Measurements from ENCODE around the gene MX2.

The MX2 gene

DNA sequence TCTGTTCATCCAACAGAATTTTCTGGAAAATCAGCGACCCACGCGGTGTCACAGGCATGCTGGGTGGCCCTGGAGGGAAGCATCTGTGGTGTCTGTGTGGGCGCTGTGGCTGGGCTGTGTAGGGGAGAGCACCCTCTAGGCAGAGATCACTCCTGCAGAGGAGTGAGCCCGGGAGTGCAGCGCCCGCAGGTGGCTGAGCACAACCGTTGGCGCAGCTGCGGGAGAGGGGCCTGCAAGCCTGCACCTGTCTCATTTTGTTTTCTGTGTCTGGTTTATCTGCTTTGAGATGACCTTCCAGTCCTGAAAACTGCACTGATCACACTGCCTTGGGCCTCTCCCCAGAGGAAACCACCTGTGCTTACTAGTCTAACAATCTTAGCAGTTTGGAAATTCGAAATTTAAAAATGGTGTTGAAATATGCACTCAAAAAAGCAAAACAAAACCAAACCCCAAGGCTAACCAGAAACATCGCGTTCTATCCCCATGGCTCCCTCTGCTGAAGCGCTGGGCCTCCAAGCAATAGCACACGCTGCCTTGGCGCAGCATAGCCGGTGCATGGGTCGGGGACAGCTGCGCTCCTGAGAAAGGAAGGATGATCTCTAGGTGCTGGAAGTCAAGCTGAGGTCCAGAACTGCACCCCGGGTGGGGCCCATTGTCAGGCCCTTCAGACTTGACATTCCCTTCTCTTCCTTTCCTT lies 40.5 kb upstream of the MX2 start:
- Histone ChIP-seq H3K36me3 (ENCODE audit: control insufficient read depth in 2 of 2, insufficient read depth in 2 of 2, low read length in 2 of 2) (no peaks in the 10 kb centered on the region), H3K4me3 (ENCODE audit: low read length in 2 of 2) (no peak overlapping the region), H3K9me3 (ENCODE audit: control insufficient read depth in 2 of 2, low read length in 2 of 2) (no peaks in the 10 kb centered on the region)

DNA sequence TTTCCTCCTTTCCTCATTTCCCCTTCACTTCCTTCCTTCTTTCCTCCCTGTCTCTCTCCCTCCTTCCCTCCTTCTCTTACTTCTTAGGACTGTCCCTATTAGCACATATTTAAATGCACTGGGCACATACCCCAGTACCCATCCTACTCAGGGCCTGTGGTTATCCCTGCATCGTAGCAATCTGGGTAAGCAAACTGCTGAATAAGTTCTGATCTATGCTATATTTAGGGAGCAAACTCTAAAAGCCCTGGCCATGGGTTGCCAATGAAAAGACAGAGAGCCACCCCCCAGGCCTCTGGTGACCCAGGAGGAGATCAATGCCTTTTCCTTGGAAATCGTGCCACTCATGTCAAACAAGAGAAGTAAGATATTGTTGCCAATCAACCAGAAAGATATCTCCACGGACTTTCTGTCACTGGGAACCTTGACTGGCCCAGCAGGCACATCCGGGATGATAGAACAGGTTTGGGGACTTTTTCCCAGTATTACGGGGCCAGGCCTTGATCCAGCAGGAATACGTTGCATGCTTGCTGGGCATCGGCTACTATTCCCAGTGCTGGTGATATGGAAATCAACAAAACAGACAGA lies 39.8 kb upstream of the MX2 start:
- Histone ChIP-seq H3K27me3 (ENCODE audit: control insufficient read depth in 2 of 2, insufficient read depth in 2 of 2, low read length in 2 of 2) (peaks cover 9 to 48% of the 10 kb centered on the region in 2 donors), H3K4me1 (ENCODE audit: control insufficient read depth in 2 of 2, insufficient read depth in 2 of 2, low read length in 2 of 2) (no peaks in the 10 kb centered on the region), H3K27ac (ENCODE audit: low read depth in 2 of 2, low read length in 2 of 2) (no peak overlapping the region), H3K9me3 (ENCODE audit: control insufficient read depth in 2 of 2, low read length in 2 of 2) (no peaks in the 10 kb centered on the region), H3K9ac (ENCODE audit: low read depth in 1 of 2, low read length in 2 of 2) (no peak overlapping the region), H3K36me3 (ENCODE audit: control insufficient read depth in 2 of 2, insufficient read depth in 2 of 2, low read length in 2 of 2) (no peaks in the 10 kb centered on the region), H3K4me3 (ENCODE audit: low read length in 2 of 2) (no peak overlapping the region)

More for the DNA sequence above, 40.5 kb upstream of the MX2 start:
- no peak overlapping the region for H3K9ac ChIP-seq (ENCODE audit: low read depth in 1 of 2, low read length in 2 of 2)
- peaks cover 0 to under 1% of the 10 kb centered on the region in 2 donors for H3K4me1 ChIP-seq (ENCODE audit: control insufficient read depth in 2 of 2, insufficient read depth in 2 of 2, low read length in 2 of 2)
- peaks cover 12 to 51% of the 10 kb centered on the region in 2 donors for H3K27me3 ChIP-seq (ENCODE audit: control insufficient read depth in 2 of 2, insufficient read depth in 2 of 2, low read length in 2 of 2)
- no peak overlapping the region for H3K27ac ChIP-seq (ENCODE audit: low read depth in 2 of 2, low read length in 2 of 2)

DNA sequence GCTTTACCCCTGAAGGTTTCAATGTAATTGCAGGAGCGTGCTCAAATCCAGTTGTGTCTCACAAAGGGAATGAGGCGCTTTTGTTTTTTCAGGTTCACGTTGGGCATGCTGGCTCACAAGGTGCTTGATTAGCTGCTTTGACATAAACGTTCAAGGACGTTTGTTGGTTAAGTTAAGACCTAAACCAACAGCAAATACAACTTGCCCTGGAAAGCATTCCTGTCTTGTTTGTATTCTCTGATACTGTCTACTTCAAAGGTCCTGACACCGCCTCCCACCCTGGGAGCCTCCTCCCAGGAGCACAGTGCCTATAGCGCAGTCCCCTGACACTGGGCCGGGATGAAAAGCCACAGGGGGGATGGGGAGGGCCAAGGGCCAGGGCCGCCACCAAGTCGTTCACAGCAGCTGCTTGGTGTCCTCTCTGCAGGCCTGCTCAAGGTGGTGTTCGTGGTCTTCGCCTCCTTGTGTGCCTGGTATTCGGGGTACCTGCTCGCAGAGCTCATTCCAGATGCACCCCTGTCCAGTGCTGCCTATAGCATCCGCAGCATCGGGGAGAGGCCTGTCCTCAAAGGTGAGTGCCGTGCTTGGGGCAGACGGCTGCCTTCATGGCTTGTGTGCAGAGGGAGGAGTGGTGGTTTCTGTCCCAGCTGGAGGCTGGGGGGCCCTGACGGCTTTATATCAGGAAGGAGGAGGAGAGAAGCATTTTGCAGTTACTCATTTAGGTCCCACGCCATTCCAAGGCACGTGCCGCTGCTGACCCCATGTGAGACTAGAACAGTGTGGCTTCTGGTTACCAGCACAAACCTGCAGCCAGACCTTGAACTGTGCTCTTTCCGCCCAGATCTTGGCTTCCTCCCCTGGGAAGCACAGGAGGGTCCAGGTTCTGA lies 39.1 kb upstream of the MX2 start:
- no peak overlapping the region for H3K4me3 ChIP-seq (ENCODE audit: low read length in 2 of 2)
- H3K4me1 ChIP-seq (ENCODE audit: control insufficient read depth in 2 of 2, insufficient read depth in 2 of 2, low read length in 2 of 2), result no peaks in the 10 kb centered on the region
- H3K9me3 ChIP-seq (ENCODE audit: control insufficient read depth in 2 of 2, low read length in 2 of 2), result no peaks in the 10 kb centered on the region
- H3K9ac ChIP-seq (ENCODE audit: low read depth in 1 of 2, low read length in 2 of 2), result no peak overlapping the region
- no peak overlapping the region for H3K27ac ChIP-seq (ENCODE audit: low read depth in 2 of 2, low read length in 2 of 2)
- H3K36me3 ChIP-seq (ENCODE audit: control insufficient read depth in 2 of 2, insufficient read depth in 2 of 2, low read length in 2 of 2), result no peaks in the 10 kb centered on the region
- peaks cover 6 to 40% of the 10 kb centered on the region in 2 donors for H3K27me3 ChIP-seq (ENCODE audit: control insufficient read depth in 2 of 2, insufficient read depth in 2 of 2, low read length in 2 of 2)

- H3K27ac ChIP-seq (ENCODE audit: low read depth in 2 of 2, low read length in 2 of 2), result no peak overlapping the region
- H3K4me3 ChIP-seq (ENCODE audit: low read length in 2 of 2), result no peak overlapping the region
- no peaks in the 10 kb centered on the region for H3K4me1 ChIP-seq (ENCODE audit: control insufficient read depth in 2 of 2, insufficient read depth in 2 of 2, low read length in 2 of 2)
- no peak overlapping the region for H3K9ac ChIP-seq (ENCODE audit: low read depth in 1 of 2, low read length in 2 of 2)
- no peaks in the 10 kb centered on the region for H3K36me3 ChIP-seq (ENCODE audit: control insufficient read depth in 2 of 2, insufficient read depth in 2 of 2, low read length in 2 of 2)
- H3K9me3 ChIP-seq (ENCODE audit: control insufficient read depth in 2 of 2, low read length in 2 of 2), result no peaks in the 10 kb centered on the region
- H3K27me3 ChIP-seq (ENCODE audit: control insufficient read depth in 2 of 2, insufficient read depth in 2 of 2, low read length in 2 of 2), result peaks cover 0 to 23% of the 10 kb centered on the region in 2 donors
These were observed 36.5 kb upstream of the MX2 start for GRCh38 chr21:41325138-41325912.

DNA sequence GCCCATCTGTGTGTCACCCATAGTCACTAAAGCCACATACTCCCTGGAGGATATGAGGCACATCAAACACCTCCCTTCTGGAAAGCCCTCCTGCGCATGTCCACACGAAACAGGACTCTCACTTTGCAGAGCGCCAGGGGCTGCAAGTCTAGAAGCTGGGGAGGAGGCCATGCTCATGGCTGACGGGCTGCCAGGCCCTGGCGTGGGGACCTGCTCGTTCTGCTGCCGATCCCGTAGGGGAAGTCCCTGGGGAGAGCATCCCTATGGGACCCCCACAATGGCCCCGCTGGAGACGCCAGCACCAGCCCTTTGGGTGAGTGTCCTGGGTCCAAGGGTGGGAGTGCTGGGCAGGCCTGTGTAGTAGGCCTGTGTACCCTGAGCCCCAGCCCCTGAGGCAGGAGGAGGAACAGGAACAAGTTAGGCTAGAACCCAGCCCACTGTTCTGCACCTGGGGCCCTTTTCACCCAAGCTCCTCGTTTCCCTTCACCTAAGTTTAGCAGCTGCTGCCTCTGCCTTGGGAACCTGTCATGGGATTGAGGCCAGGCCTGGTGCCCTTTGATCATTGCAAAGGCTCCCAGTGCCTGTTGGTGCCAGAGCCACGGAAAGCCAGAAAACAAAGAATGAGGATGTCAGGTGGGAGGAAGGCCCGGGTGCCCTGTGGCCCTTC lies 35.3 kb upstream of the MX2 start:
- H3K36me3 ChIP-seq (ENCODE audit: control insufficient read depth in 2 of 2, insufficient read depth in 2 of 2, low read length in 2 of 2), result no peaks in the 10 kb centered on the region
- H3K9ac ChIP-seq (ENCODE audit: low read depth in 1 of 2, low read length in 2 of 2), result no peak overlapping the region
- no peaks in the 10 kb centered on the region for H3K9me3 ChIP-seq (ENCODE audit: control insufficient read depth in 2 of 2, low read length in 2 of 2)
- no peak overlapping the region for H3K27ac ChIP-seq (ENCODE audit: low read depth in 2 of 2, low read length in 2 of 2)
- H3K4me3 ChIP-seq (ENCODE audit: low read length in 2 of 2), result no peak overlapping the region
- H3K27me3 ChIP-seq (ENCODE audit: control insufficient read depth in 2 of 2, insufficient read depth in 2 of 2, low read length in 2 of 2), result peaks cover 0 to 12% of the 10 kb centered on the region in 2 donors
- no peaks in the 10 kb centered on the region for H3K4me1 ChIP-seq (ENCODE audit: control insufficient read depth in 2 of 2, insufficient read depth in 2 of 2, low read length in 2 of 2)

- H3K4me1 ChIP-seq (ENCODE audit: control insufficient read depth in 2 of 2, insufficient read depth in 2 of 2, low read length in 2 of 2), result no peaks in the 10 kb centered on the region
- H3K9me3 ChIP-seq (ENCODE audit: control insufficient read depth in 2 of 2, low read length in 2 of 2), result no peaks in the 10 kb centered on the region
- H3K4me3 ChIP-seq (ENCODE audit: low read length in 2 of 2), result no peak overlapping the region
- no peak overlapping the region for H3K27ac ChIP-seq (ENCODE audit: low read depth in 2 of 2, low read length in 2 of 2)
- H3K36me3 ChIP-seq (ENCODE audit: control insufficient read depth in 2 of 2, insufficient read depth in 2 of 2, low read length in 2 of 2), result no peaks in the 10 kb centered on the region
- H3K9ac ChIP-seq (ENCODE audit: low read depth in 1 of 2, low read length in 2 of 2), result no peak overlapping the region
- peaks cover 0 to 8% of the 10 kb centered on the region in 2 donors for H3K27me3 ChIP-seq (ENCODE audit: control insufficient read depth in 2 of 2, insufficient read depth in 2 of 2, low read length in 2 of 2)
These were observed 34.1 kb upstream of the MX2 start for GRCh38 chr21:41327753-41328152.

DNA sequence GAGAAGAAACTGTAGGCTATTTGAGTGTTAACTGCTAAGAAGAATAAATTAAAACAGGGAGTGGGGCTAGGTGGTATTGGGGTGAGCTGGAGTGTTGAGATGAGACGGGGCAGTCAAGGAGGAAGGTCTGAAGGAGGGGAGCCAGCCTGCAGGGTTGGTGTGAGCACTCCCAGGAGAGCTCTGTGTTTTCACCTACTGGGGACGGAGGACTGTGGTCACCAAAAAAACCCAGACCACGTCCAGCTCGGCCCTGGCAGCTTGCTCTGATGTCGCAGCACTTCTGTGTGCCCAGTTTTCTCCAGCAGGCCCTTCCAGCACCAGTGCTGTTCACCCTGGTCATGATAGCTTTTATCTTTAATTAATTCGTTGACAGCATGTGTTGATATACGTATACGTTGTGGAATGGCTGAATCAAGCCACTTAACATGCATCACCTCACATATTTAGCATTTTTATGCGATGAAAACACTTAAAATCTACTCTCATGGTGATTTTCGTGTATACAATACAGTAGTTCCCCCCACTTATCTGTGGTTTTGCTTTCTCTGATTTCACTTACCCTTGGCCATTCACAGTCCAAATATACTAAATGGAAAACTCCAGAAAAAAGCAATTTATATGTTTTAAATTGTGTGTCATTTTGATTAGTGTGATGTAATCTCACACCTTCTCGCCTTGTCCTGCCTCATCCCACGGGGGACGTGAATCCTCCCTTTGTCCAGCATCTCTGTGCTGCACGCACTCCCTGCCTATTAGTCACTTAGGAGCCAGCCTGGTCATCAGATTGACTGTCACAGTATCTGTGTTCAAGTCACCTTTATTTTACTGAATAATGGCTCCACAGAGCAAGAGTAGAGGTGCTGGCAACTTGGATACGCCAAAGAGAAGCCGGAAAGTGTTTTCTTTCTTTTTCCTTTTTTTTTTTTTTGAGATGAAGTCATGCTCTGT lies 32.9 kb upstream of the MX2 start:
- Histone ChIP-seq H3K4me3 (ENCODE audit: low read length in 2 of 2) (no peak overlapping the region), H3K27me3 (ENCODE audit: control insufficient read depth in 2 of 2, insufficient read depth in 2 of 2, low read length in 2 of 2) (no peaks in the 10 kb centered on the region), H3K4me1 (ENCODE audit: control insufficient read depth in 2 of 2, insufficient read depth in 2 of 2, low read length in 2 of 2) (no peaks in the 10 kb centered on the region), H3K27ac (ENCODE audit: low read depth in 2 of 2, low read length in 2 of 2) (no peak overlapping the region), H3K9me3 (ENCODE audit: control insufficient read depth in 2 of 2, low read length in 2 of 2) (no peaks in the 10 kb centered on the region), H3K36me3 (ENCODE audit: control insufficient read depth in 2 of 2, insufficient read depth in 2 of 2, low read length in 2 of 2) (no peaks in the 10 kb centered on the region), H3K9ac (ENCODE audit: low read depth in 1 of 2, low read length in 2 of 2) (no peak overlapping the region)

DNA sequence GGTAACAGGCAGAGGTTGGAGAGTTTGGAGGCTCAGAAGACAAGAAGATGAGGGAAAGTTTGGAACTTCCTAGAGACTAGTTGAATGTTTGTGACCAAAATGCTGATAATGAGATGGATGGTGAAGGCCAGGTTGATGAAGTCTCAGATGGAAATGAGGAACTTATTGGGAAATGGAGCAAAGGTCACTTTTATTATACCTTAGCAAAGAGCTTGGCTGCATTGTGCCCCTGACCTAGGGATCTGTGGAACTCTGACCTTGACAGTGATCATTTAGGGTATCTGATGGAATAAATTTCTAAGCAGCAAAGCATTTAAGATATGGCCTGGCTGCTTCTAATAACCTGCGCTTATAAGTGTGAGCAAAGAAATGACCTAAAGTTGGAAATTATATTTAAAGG lies 28.1 kb upstream of the MX2 start:
- no peaks in the 10 kb centered on the region for H3K9me3 ChIP-seq (ENCODE audit: control insufficient read depth in 2 of 2, low read length in 2 of 2)
- no peaks in the 10 kb centered on the region for H3K36me3 ChIP-seq (ENCODE audit: control insufficient read depth in 2 of 2, insufficient read depth in 2 of 2, low read length in 2 of 2)
- no peaks in the 10 kb centered on the region for H3K4me1 ChIP-seq (ENCODE audit: control insufficient read depth in 2 of 2, insufficient read depth in 2 of 2, low read length in 2 of 2)
- no peak overlapping the region for H3K4me3 ChIP-seq (ENCODE audit: low read length in 2 of 2)
- H3K9ac ChIP-seq (ENCODE audit: low read depth in 1 of 2, low read length in 2 of 2), result no peak overlapping the region
- H3K27me3 ChIP-seq (ENCODE audit: control insufficient read depth in 2 of 2, insufficient read depth in 2 of 2, low read length in 2 of 2), result peaks cover 0 to 5% of the 10 kb centered on the region in 2 donors
- no peak overlapping the region for H3K27ac ChIP-seq (ENCODE audit: low read depth in 2 of 2, low read length in 2 of 2)

- Histone ChIP-seq H3K4me3 (ENCODE audit: low read length in 2 of 2) (no peak overlapping the region), H3K9ac (ENCODE audit: low read depth in 1 of 2, low read length in 2 of 2) (no peak overlapping the region), H3K27ac (ENCODE audit: low read depth in 2 of 2, low read length in 2 of 2) (no peak overlapping the region), H3K36me3 (ENCODE audit: control insufficient read depth in 2 of 2, insufficient read depth in 2 of 2, low read length in 2 of 2) (no peaks in the 10 kb centered on the region), H3K27me3 (ENCODE audit: control insufficient read depth in 2 of 2, insufficient read depth in 2 of 2, low read length in 2 of 2) (peaks cover 0 to 5% of the 10 kb centered on the region in 2 donors), H3K4me1 (ENCODE audit: control insufficient read depth in 2 of 2, insufficient read depth in 2 of 2, low read length in 2 of 2) (no peaks in the 10 kb centered on the region), H3K9me3 (ENCODE audit: control insufficient read depth in 2 of 2, low read length in 2 of 2) (no peaks in the 10 kb centered on the region)
These were observed 24.3 kb upstream of the MX2 start for GRCh38 chr21:41337515-41337914.

Data from mucosa of rectum (tissue), 2 donors.